ENCODE data around the gene SLC6A5.

The SLC6A5 gene

DNA sequence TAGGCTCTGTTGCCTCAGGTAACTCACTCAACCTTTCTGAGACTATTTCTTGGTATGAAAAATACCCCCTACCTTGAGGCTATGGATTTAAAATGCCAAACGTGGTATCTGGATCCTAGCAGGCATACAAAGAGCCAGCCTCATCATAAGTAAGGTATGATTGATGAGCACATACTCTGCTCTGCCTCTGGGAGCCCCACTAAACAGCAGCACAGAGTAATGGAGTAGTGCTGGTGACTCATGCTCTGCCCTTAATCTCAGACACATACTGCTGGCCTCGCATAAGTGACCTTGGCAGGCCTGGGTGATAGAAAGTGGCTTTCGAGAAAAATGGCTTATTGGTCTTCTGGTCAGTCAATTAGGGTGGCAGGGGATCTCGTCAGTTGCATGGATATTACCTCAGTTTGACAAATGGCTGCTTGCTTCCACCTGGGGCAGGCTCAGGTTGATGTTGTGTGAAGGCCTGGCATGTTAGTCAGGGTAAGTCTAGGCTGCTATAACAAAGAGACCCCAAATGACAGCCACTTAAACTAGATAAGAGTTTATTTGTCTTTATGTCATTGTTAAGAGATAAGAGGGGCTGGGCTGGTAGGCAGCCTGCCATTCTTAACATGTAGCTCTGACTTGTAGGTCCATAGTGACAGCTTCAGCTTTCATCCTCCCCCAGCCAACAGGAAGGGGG is 15.2 kb upstream of the SLC6A5 start:
- ChIA-PET POLR2A (no interaction called here), CTCF (no interaction called here)
- no peak for DNase-seq (ENCODE audit: low read depth, low spot score)
- no peak for TF ChIP-seq CTCF (IDR thresholded peaks at IDR 0.05; ENCODE audit: insufficient read depth, low read length, missing control alignments)
- no peak overlapping the region for H3K4me3 ChIP-seq (ENCODE audit: low read depth, low read length)

- DNase-seq (ENCODE audit: low read depth, low spot score), result no peak
- no peak overlapping the region for H3K4me3 ChIP-seq (ENCODE audit: low read depth, low read length)
- TF ChIP-seq CTCF (IDR thresholded peaks at IDR 0.05; ENCODE audit: insufficient read depth, low read length, missing control alignments), result no peak
- POLR2A ChIA-PET, result no interaction called here
- CTCF ChIA-PET, result no interaction called here
Observed at GRCh38 chr11:20589796-20590195, 9.6 kb upstream of the SLC6A5 start.

GRCh38 chr11:20590381-20590780 is 9.0 kb upstream of the SLC6A5 start:
- ChIA-PET POLR2A (no interaction called here), CTCF (no interaction called here)
- no peak for TF ChIP-seq CTCF (IDR thresholded peaks at IDR 0.05; ENCODE audit: insufficient read depth, low read length, missing control alignments)
- no peak for DNase-seq (ENCODE audit: low read depth, low spot score)
- no peak overlapping the region for H3K4me3 ChIP-seq (ENCODE audit: low read depth, low read length)

DNA sequence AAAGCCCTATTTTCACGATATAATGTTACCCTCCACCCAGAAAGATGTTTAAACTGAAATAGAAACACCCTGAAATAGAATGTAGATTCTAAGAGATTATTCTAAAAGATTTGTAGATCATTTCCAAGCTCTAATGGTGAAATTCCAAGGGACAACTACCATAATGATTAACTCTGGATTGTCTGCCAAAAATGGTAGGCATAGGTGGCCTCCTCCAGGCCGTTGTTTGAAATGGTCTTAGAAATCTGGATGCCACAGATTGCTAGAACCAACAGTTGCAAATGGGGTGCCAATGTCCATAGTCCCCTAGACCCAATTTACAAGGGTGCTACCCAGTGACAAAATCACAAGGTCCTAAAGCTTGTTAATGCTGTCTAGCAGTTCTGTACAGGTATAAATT is 6.7 kb upstream of the SLC6A5 start:
- ChIA-PET CTCF (no interaction called here), POLR2A (no interaction called here)
- TF ChIP-seq CTCF (IDR thresholded peaks at IDR 0.05; ENCODE audit: insufficient read depth, low read length, missing control alignments), result no peak
- no peak overlapping the region for H3K4me3 ChIP-seq (ENCODE audit: low read depth, low read length)
- no peak for DNase-seq (ENCODE audit: low read depth, low spot score)

- no peak overlapping the region for H3K4me3 ChIP-seq (ENCODE audit: low read depth, low read length)
- TF ChIP-seq CTCF (IDR thresholded peaks at IDR 0.05; ENCODE audit: insufficient read depth, low read length, missing control alignments), result no peak
- no peak for DNase-seq (ENCODE audit: low read depth, low spot score)
- ChIA-PET POLR2A (no interaction called here), CTCF (interaction anchor here (0.7 kb wide), 1 partner anchor 654 kb away, joined by 3 read pairs; no protein-coding TSS in a partner anchor)
Observed at GRCh38 chr11:20594274-20595061, 4.9 kb upstream of the SLC6A5 start.

GRCh38 chr11:20595101-20595500 is 4.3 kb upstream of the SLC6A5 start:
- POLR2A ChIA-PET, result no interaction called here
- CTCF ChIA-PET, result interaction anchor here (0.7 kb wide), 1 partner anchor 654 kb away, joined by 3 read pairs; no protein-coding TSS in a partner anchor
- DNase-seq (ENCODE audit: low read depth, low spot score), result no peak
- no peak for TF ChIP-seq CTCF (IDR thresholded peaks at IDR 0.05; ENCODE audit: insufficient read depth, low read length, missing control alignments)
- no peak overlapping the region for H3K4me3 ChIP-seq (ENCODE audit: low read depth, low read length)
